Measurements from ENCODE around the gene GOT2. TPM values are rescaled to one million over a fixed set of nuclear protein-coding genes. Genes with fewer than 3 reads are reported as not detected.
A peak's percentile ranks its signal among the peaks of the same experiment; 100 is the strongest.

The GOT2 gene
- total RNA-seq, 2 donors from 2014 or later: 176 to 337 TPM

GRCh38 chr16:58755989-58756649 is 22.0 kb upstream of the GOT2 start:
- DNase-seq (ENCODE audit: low spot score): peak; percentile 67

GRCh38 chr16:58753711-58754134 is 19.6 kb upstream of the GOT2 start:
- Histone ChIP-seq H3K9me3 (no peaks in the 10 kb centered on the region), H3K4me3 (no peak overlapping the region), H3K4me1 (peaks cover 0 to 8% of the 10 kb centered on the region in 2 donors), H3K27ac (no peak overlapping the region), H3K27me3 (no peaks in the 10 kb centered on the region), H3K36me3 (no peaks in the 10 kb centered on the region)
- no peak for DNase-seq (ENCODE audit: low spot score)
- TF ChIP-seq, protein P1, sequence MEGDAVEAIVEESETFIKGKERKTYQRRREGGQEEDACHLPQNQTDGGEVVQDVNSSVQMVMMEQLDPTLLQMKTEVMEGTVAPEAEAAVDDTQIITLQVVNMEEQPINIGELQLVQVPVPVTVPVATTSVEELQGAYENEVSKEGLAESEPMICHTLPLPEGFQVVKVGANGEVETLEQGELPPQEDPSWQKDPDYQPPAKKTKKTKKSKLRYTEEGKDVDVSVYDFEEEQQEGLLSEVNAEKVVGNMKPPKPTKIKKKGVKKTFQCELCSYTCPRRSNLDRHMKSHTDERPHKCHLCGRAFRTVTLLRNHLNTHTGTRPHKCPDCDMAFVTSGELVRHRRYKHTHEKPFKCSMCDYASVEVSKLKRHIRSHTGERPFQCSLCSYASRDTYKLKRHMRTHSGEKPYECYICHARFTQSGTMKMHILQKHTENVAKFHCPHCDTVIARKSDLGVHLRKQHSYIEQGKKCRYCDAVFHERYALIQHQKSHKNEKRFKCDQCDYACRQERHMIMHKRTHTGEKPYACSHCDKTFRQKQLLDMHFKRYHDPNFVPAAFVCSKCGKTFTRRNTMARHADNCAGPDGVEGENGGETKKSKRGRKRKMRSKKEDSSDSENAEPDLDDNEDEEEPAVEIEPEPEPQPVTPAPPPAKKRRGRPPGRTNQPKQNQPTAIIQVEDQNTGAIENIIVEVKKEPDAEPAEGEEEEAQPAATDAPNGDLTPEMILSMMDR (IDR thresholded peaks at IDR 0.05): no peak

More at GRCh38 chr16:58755989-58756649, 22.0 kb upstream of the GOT2 start:
- TF ChIP-seq, protein P1 (IDR thresholded peaks at IDR 0.05): peak in 1 of 2 donors; percentile 75
- Histone ChIP-seq H3K4me1 (peaks cover 0 to 8% of the 10 kb centered on the region in 2 donors), H3K4me3 (no peak overlapping the region), H3K9me3 (no peaks in the 10 kb centered on the region), H3K36me3 (no peaks in the 10 kb centered on the region), H3K27me3 (no peaks in the 10 kb centered on the region), H3K27ac (no peak overlapping the region)

- TF ChIP-seq, protein P1 (IDR thresholded peaks at IDR 0.05): no peak
- no peak overlapping the region for H3K4me3 ChIP-seq
- no peaks in the 10 kb centered on the region for H3K9me3 ChIP-seq
- no peaks in the 10 kb centered on the region for H3K36me3 ChIP-seq
- no peaks in the 10 kb centered on the region for H3K27me3 ChIP-seq
- no peaks in the 10 kb centered on the region for H3K4me1 ChIP-seq
- no peak overlapping the region for H3K27ac ChIP-seq
- DNase-seq (ENCODE audit: low spot score): no peak
Measured at GRCh38 chr16:58744497-58744896, 10.4 kb upstream of the GOT2 start.

- Histone ChIP-seq H3K4me3 (no peak overlapping the region), H3K4me1 (no peaks in the 10 kb centered on the region), H3K27me3 (no peaks in the 10 kb centered on the region), H3K27ac (no peak overlapping the region), H3K9me3 (no peaks in the 10 kb centered on the region), H3K36me3 (no peaks in the 10 kb centered on the region)
- DNase-seq (ENCODE audit: low spot score): no peak
- TF ChIP-seq, protein P1 (IDR thresholded peaks at IDR 0.05): no peak
Measured at GRCh38 chr16:58741976-58742375, 7.9 kb upstream of the GOT2 start.

DNA sequence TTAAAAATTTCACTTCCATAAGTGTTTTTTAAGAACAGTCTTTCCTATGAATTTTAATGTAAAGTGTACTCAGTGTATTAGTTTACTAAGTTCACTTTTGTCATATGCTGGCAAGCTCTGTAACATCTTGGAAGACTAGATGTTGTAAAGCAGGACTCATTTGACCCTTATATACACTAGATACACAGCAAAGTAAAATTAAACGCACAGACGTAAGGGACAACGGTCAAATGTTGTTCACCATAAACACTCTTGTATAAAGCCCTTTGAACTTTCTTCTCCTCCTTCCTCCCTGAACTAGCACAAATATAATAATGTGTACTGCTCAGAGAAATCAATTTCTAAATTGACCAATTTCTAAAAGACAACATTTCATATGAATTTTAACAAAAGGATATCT is 7.0 kb upstream of the GOT2 start:
- H3K27me3 ChIP-seq: no peaks in the 10 kb centered on the region
- no peak overlapping the region for H3K4me3 ChIP-seq
- no peak overlapping the region for H3K27ac ChIP-seq
- no peaks in the 10 kb centered on the region for H3K9me3 ChIP-seq
- no peak for DNase-seq (ENCODE audit: low spot score)
- H3K4me1 ChIP-seq: no peaks in the 10 kb centered on the region
- TF ChIP-seq, protein P1 (IDR thresholded peaks at IDR 0.05): no peak
- no peaks in the 10 kb centered on the region for H3K36me3 ChIP-seq
